ENCODE results near the gene RGS3. TPM values are rescaled to one million over a fixed set of nuclear protein-coding genes. Genes with fewer than 3 reads are reported as not detected.
"Not testable (repeated sequence)": the region's sequence is repeated elsewhere in the genome, so short reads cannot be mapped to it uniquely, and the experiment has no call there.

RGS3 gene
- total RNA-seq, 4 donors from 2014 or later, result 10.5 to 18.2 (median 12.8) TPM

DNA sequence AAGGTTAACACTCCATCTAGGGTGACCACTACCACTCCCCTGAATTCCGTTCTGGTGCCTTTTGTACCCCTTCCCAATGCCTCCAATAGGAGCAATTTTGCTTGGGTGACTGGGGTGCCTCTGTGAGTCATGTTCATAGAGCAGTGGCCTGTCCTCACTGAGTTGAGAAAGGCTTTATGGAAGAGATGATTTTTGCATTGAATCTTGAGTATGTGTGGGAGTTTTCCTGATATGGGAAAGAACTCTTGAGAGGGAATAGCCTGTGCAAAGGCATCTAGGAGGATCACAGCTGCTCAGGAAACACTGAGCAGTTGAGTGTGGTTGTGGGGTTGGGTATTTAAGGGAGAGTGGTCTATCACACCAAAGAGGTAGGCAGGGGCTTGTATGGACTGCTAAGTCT is 36.8 kb upstream of the RGS3 start:
- no peak overlapping the region for H3K4me3 ChIP-seq (ENCODE audit: low read depth, poor library complexity, severe bottlenecking)
- 89 to 93% methylated on average over 1 of the region's 1 CpG for WGBS, 2 donors
- TF ChIP-seq POLR2A (IDR thresholded peaks at IDR 0.05), result no peak
- TF ChIP-seq, protein P1, sequence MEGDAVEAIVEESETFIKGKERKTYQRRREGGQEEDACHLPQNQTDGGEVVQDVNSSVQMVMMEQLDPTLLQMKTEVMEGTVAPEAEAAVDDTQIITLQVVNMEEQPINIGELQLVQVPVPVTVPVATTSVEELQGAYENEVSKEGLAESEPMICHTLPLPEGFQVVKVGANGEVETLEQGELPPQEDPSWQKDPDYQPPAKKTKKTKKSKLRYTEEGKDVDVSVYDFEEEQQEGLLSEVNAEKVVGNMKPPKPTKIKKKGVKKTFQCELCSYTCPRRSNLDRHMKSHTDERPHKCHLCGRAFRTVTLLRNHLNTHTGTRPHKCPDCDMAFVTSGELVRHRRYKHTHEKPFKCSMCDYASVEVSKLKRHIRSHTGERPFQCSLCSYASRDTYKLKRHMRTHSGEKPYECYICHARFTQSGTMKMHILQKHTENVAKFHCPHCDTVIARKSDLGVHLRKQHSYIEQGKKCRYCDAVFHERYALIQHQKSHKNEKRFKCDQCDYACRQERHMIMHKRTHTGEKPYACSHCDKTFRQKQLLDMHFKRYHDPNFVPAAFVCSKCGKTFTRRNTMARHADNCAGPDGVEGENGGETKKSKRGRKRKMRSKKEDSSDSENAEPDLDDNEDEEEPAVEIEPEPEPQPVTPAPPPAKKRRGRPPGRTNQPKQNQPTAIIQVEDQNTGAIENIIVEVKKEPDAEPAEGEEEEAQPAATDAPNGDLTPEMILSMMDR (IDR thresholded peaks at IDR 0.05), result no peak
- intact Hi-C loops (cut with DNase I; ENCODE audit: low total_unique reads), result no loop called here
- no peak for DNase-seq (ENCODE audit: low spot score in 2 of 2)

DNA sequence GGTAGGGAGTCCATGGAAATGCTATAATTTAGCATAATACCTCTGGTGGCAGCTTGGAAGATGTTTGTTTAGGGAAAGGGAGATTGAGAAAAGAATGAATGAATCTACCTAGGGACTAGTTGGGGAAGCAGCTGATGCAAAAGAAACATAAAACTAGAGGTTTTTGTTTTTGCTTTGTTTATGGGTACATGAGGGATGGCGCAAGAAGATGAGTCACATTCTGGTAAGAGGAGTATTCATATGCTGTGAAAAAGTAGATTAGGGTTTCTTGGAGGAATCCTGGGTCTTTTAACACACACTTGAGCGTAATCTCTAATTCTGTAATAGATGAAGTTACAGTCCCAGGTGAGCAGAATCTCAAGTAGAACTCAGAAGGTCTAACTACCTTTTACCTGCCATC is 35.9 kb upstream of the RGS3 start:
- TF ChIP-seq, protein P1 (IDR thresholded peaks at IDR 0.05), result no peak
- no peak for TF ChIP-seq POLR2A (IDR thresholded peaks at IDR 0.05)
- intact Hi-C loops (cut with DNase I; ENCODE audit: low total_unique reads), result no loop called here

DNA sequence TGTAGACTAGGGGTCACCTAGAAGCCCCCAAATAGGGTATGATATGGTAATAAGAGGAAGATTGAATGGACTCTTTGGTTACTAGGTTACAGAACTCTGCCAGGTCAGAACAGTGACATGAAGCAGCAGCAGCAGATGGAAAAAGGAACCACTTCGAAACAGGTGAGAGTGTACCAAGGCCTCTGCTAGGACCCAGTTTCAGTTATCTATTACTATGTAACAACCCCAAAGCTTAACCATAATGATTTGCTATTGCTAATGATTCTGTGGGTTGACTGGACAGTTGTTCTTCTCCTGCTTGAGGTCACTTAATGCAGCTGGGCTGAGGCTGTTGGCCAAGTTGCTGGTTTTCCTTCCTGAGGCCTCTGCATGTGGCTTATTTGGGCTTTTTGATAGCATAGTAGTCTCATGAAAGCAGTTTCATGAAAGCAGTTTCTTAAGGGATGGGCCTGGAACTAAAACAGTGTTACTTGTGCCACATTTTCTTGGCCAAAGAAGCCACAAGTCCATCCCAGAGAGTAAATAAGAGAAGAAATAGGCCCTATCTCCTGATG is 35.4 kb upstream of the RGS3 start:
- intact Hi-C loops (cut with DNase I; ENCODE audit: low total_unique reads), result no loop called here
- WGBS, 2 donors, result 94 to 96% methylated on average over 1 of the region's 1 CpG
- DNase-seq (ENCODE audit: low spot score in 2 of 2), result no peak
- TF ChIP-seq, protein P1 (IDR thresholded peaks at IDR 0.05), result no peak
- no peak for TF ChIP-seq POLR2A (IDR thresholded peaks at IDR 0.05)
- H3K4me3 ChIP-seq (ENCODE audit: low read depth, poor library complexity, severe bottlenecking), result no peak overlapping the region

More for the DNA sequence above, 35.9 kb upstream of the RGS3 start:
- DNase-seq (ENCODE audit: low spot score in 2 of 2), result no peak
- 94 to 95% methylated on average over 2 of the region's 2 CpGs for WGBS, 2 donors
- H3K4me3 ChIP-seq (ENCODE audit: low read depth, poor library complexity, severe bottlenecking), result no peak overlapping the region

DNA sequence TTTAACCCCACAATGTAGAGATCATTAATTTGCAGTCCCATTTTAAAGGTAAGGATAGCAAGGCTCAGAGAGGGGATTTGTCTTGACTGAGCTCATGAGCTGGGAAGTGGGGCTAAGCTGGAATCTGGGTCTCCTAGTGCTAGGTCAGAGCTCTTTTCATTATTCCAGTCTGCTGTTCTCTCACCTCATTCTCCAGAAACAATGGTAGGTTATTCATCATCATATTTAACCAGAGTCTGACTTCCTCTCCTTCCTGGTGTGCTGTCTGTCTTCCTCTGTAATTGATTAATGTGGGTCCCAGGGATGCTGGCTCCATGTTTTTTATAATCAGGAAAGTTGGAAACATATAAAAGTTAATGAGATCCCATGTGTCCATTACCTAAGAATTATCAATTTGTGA is 32.3 kb upstream of the RGS3 start:
- no peak overlapping the region for H3K4me3 ChIP-seq (ENCODE audit: low read depth, poor library complexity, severe bottlenecking)
- intact Hi-C loops (cut with DNase I; ENCODE audit: low total_unique reads), result no loop called here
- no peak for DNase-seq (ENCODE audit: low spot score in 2 of 2)
- TF ChIP-seq, protein P1 (IDR thresholded peaks at IDR 0.05), result no peak
- TF ChIP-seq POLR2A (IDR thresholded peaks at IDR 0.05), result no peak

DNA sequence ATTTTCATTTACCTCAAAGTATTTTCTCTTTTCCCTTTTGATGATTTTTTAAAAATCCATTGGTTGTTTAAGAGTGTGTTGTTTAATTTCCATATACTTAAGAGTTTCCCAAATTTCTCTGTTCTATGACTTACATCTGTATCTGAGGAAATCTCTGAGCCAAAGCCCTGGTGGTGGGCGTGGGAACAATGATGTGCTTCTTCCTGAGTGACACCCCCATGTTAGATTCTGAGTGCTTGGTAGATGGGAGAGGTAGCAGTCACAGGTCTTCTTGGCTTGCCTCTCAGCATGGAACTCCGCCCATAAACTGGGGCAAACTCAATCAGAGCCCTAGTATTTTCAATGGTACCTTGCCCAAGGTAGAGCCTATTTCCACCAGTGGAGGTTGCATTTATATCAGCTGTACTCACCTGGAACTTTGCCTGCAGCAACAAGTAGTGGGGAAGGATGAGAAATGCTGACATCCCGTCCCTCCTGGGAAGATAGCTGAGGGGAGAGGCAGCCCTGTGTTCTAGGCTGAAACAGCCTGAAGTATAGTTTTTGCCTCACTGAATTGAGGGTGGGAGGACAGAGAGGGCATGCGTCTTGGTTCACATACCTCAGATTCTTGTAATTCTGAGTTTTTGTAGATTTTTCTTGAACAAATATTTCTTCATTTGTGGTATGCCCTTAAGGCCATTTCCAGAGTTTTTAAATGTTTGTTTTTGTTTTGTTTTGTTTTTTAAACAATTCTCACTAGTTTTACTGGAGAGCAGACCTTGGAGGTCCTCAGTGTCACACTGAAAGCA is 26.6 kb upstream of the RGS3 start:
- no peak for TF ChIP-seq POLR2A (IDR thresholded peaks at IDR 0.05)
- TF ChIP-seq, protein P1 (IDR thresholded peaks at IDR 0.05), result no peak
- intact Hi-C loops (cut with DNase I; ENCODE audit: low total_unique reads), result no loop called here
- H3K4me3 ChIP-seq (ENCODE audit: low read depth, poor library complexity, severe bottlenecking), result no peak overlapping the region
- no peak for DNase-seq (ENCODE audit: low spot score in 2 of 2)
- 70 to 75% methylated on average over 4 of the region's 4 CpGs for WGBS, 2 donors

DNA sequence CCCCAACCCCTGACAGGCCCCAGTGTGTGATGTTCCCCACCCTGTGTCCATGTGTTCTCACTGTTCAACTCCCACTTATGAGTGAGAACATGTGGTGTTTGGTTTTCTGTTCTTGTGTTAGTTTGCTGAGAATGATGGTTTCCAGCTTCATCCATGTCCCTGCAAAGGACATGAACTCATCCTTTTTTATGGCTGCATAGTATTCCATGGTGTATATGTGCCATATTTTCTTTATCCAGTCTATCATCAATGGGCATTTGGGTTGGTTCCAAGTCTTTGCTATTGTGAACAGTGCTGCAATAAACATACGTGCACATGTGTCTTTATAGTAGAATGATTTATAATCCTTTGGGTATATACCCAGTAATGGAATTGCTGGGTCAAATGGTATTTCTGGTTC is 25.8 kb upstream of the RGS3 start:
- H3K4me3 ChIP-seq (ENCODE audit: low read depth, poor library complexity, severe bottlenecking); DNase-seq (ENCODE audit: low spot score in 2 of 2); intact Hi-C loops (cut with DNase I; ENCODE audit: low total_unique reads): not testable (repeated sequence)
- WGBS, 2 donors, result 85 to 92% methylated on average over 1 of the region's 1 CpG
